ENCODE data around the gene KRT76. TPM values are rescaled to one million over a fixed set of nuclear protein-coding genes. Genes with fewer than 3 reads are reported as not detected.

The KRT76 gene
- total and polyA plus RNA-seq, 2 donors (not counting 1 experiment from before 2014, with no cell fraction given): not detected

DNA sequence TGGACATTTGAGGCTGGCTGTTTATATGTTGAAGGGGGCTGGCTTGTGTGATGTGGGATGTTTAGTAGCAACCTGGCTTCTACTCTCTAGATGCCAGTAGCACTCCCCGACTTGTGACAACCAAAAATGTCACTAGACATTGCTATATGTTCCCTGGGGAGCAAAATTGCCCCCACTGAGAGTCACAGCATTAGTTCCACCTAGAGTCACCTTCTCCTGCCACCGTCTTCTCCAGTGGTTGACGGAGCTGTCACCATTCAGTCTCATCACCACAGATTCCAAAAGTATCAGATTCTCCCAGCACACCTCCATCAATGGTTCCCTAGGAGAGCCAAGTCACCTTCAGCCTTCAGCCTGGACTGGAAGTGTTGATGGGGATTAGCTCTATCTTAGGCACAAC lies 7.8 kb upstream of the KRT76 start:
- Histone ChIP-seq H3K4me1 (ENCODE audit: control insufficient read depth in 2 of 2, insufficient read depth in 2 of 2, low read length in 2 of 2) (no peaks in the 10 kb centered on the region), H3K27ac (ENCODE audit: low read length in 2 of 2) (no peak overlapping the region), H3K79me2 (ENCODE audit: control insufficient read depth, insufficient read depth, low read length) (no peaks in the 10 kb centered on the region), H4K20me1 (ENCODE audit: control insufficient read depth, insufficient read depth, low read length, poor library complexity, severe bottlenecking) (no peaks in the 10 kb centered on the region), H2AFZ (ENCODE audit: insufficient read depth, low read depth, low read length, poor library complexity, severe bottlenecking) (no peak overlapping the region), H3K9ac (ENCODE audit: low read length) (no peak overlapping the region), H3K9me3 (ENCODE audit: control extremely low read depth in 1 of 3, control insufficient read depth in 2 of 3, insufficient read depth in 1 of 3, low read length in 2 of 3) (peaks cover 0 to 2% (median 0%) of the 10 kb centered on the region in 3 donors), H3K4me3 (ENCODE audit: control extremely low read depth in 1 of 5, extremely low read depth in 1 of 5, insufficient read depth in 1 of 5, low read depth in 2 of 5, low read length in 4 of 5) (no peak overlapping the region), H3K27me3 (replicated peaks in 1 of 4; ENCODE audit: control extremely low read depth in 1 of 4, control insufficient read depth in 3 of 4, insufficient read depth in 4 of 4, low read length in 3 of 4) (peaks cover 0 to 6% (median 3%) of the 10 kb centered on the region in 4 experiments), H3K4me2 (replicated peaks; ENCODE audit: low read depth, low read length, poor library complexity, severe bottlenecking) (no peak overlapping the region), H3K36me3 (replicated peaks in 1 of 2; ENCODE audit: control extremely low read depth in 1 of 2, control insufficient read depth in 1 of 2, extremely low read depth in 1 of 2, insufficient read depth in 2 of 2, low read length in 1 of 2) (no peaks in the 10 kb centered on the region)
- ChIA-PET CTCF (no interaction called here), POLR2A (no interaction called here)
- intact Hi-C loops (cut with micrococcal nuclease): no loop called here
- no peaks in the 10 kb centered on the region for H3K4me1 Mint-ChIP-seq
- ATAC-seq (ENCODE audit: low read depth) (no peak), DNase-seq (no peak)
- H3K27ac Mint-ChIP-seq: no peak overlapping the region
- WGBS (ENCODE audit: insufficient coverage): 81% methylated on average over 3 of the region's 3 CpGs
- H3K9me3 Mint-ChIP-seq (ENCODE audit: insufficient read depth): peaks cover 2% of the 10 kb centered on the region
- H3K27me3 Mint-ChIP-seq: peaks cover 41% of the 10 kb centered on the region
- no peak for TF ChIP-seq EZH2 (IDR thresholded peaks at IDR 0.05; ENCODE audit: borderline replicate concordance, insufficient read depth, low read depth, low read length, poor library complexity, severe bottlenecking)
- TF ChIP-seq, protein P1, sequence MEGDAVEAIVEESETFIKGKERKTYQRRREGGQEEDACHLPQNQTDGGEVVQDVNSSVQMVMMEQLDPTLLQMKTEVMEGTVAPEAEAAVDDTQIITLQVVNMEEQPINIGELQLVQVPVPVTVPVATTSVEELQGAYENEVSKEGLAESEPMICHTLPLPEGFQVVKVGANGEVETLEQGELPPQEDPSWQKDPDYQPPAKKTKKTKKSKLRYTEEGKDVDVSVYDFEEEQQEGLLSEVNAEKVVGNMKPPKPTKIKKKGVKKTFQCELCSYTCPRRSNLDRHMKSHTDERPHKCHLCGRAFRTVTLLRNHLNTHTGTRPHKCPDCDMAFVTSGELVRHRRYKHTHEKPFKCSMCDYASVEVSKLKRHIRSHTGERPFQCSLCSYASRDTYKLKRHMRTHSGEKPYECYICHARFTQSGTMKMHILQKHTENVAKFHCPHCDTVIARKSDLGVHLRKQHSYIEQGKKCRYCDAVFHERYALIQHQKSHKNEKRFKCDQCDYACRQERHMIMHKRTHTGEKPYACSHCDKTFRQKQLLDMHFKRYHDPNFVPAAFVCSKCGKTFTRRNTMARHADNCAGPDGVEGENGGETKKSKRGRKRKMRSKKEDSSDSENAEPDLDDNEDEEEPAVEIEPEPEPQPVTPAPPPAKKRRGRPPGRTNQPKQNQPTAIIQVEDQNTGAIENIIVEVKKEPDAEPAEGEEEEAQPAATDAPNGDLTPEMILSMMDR (IDR thresholded peaks at IDR 0.05): no peak
- H3K4me3 Mint-ChIP-seq: no peak overlapping the region

DNA sequence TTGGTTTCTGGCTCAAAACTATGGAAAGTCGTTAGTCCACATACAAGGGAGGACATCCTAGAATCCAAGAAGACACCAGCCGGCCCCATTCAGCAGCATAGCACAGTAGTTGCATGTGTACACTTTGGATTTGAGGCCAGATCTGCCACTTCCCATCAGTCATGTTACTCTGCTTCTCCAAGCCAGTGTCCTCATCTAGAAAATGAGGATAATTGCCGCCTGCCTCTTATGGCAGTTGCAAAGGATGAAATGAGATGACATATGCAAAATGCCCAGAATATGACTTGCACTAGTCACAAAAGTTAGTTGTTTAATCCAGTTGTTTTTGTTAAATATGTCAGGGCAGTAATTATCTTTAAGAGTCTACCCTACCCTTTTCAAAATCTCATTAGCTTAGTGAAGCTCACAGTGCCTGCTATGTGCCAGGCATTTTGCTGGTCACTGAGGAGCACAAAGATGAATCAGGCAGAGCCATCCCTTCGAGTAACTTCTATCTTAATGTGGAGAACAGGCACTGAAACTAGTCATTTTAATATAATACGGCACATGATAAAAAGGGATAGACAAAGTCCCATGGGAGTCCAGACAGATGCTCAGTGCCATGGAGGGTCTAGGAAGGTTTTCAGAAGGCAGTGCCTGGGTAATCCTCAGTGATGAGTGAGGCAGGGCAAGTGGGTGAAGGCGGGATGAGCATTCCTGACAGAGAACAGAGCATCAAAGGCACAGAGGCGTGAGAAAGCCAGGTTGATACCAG lies 6.6 kb upstream of the KRT76 start:
- no peaks in the 10 kb centered on the region for H3K4me1 Mint-ChIP-seq
- no peaks in the 10 kb centered on the region for H3K9me3 ChIP-seq (ENCODE audit: control extremely low read depth in 1 of 3, control insufficient read depth in 2 of 3, insufficient read depth in 1 of 3, low read length in 2 of 3)
- H3K4me2 ChIP-seq (replicated peaks; ENCODE audit: low read depth, low read length, poor library complexity, severe bottlenecking): no peak overlapping the region
- H3K27ac ChIP-seq (ENCODE audit: low read length in 2 of 2): no peak overlapping the region
- H3K27me3 Mint-ChIP-seq: peaks cover 35% of the 10 kb centered on the region
- no peak overlapping the region for H2AFZ ChIP-seq (ENCODE audit: insufficient read depth, low read depth, low read length, poor library complexity, severe bottlenecking)
- DNase-seq: no peak
- H3K36me3 ChIP-seq (replicated peaks in 1 of 2; ENCODE audit: control extremely low read depth in 1 of 2, control insufficient read depth in 1 of 2, extremely low read depth in 1 of 2, insufficient read depth in 2 of 2, low read length in 1 of 2): no peaks in the 10 kb centered on the region
- H3K79me2 ChIP-seq (ENCODE audit: control insufficient read depth, insufficient read depth, low read length): no peaks in the 10 kb centered on the region
- WGBS (ENCODE audit: insufficient coverage): 85% methylated on average over 6 of the region's 7 CpGs
- no peaks in the 10 kb centered on the region for H3K4me1 ChIP-seq (ENCODE audit: control insufficient read depth in 2 of 2, insufficient read depth in 2 of 2, low read length in 2 of 2)
- no peak for TF ChIP-seq EZH2 (IDR thresholded peaks at IDR 0.05; ENCODE audit: borderline replicate concordance, insufficient read depth, low read depth, low read length, poor library complexity, severe bottlenecking)
- TF ChIP-seq, protein P1 (IDR thresholded peaks at IDR 0.05): no peak
- H3K27me3 ChIP-seq (replicated peaks in 1 of 4; ENCODE audit: control extremely low read depth in 1 of 4, control insufficient read depth in 3 of 4, insufficient read depth in 4 of 4, low read length in 3 of 4): peaks cover 0 to 3% (median 1%) of the 10 kb centered on the region in 4 experiments
- no peak overlapping the region for H3K4me3 ChIP-seq (ENCODE audit: control extremely low read depth in 1 of 5, extremely low read depth in 1 of 5, insufficient read depth in 1 of 5, low read depth in 2 of 5, low read length in 4 of 5)
- H3K9ac ChIP-seq (ENCODE audit: low read length): no peak overlapping the region
- POLR2A ChIA-PET: no interaction called here
- peaks cover 2% of the 10 kb centered on the region for H3K9me3 Mint-ChIP-seq (ENCODE audit: insufficient read depth)
- intact Hi-C loops (cut with micrococcal nuclease): no loop called here
- no peak for ATAC-seq (ENCODE audit: low read depth)
- H4K20me1 ChIP-seq (ENCODE audit: control insufficient read depth, insufficient read depth, low read length, poor library complexity, severe bottlenecking): no peaks in the 10 kb centered on the region
- H3K27ac Mint-ChIP-seq: no peak overlapping the region
- CTCF ChIA-PET: interaction anchor here (1.0 kb wide), 1 partner anchor 197 kb away, joined by 3 read pairs; no protein-coding TSS in a partner anchor
- H3K4me3 Mint-ChIP-seq: no peak overlapping the region
